ENCODE results near the gene ORM2.

ORM2 gene

DNA sequence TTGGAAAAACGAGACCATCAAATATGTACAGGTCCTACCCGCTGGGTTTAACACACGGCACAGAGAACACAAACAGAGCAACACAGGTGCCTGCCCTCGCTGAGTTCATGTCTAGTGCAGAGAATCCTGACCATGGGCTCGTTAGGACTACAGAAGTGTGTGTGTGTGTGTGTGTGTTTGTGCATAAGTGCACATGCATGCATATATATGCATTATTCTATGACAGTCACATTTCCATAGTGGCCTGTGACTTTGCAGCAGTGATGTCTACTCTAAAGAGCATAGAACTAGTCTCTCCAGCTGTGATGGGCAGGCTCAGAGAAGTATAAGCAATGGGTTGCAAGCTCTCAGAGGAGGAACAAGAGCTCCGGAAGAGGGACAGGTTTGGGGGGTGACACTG lies 27.7 kb downstream of the ORM2 start:
- DNase-seq (ENCODE audit: low read depth) = no peak
- TF ChIP-seq, protein P1, sequence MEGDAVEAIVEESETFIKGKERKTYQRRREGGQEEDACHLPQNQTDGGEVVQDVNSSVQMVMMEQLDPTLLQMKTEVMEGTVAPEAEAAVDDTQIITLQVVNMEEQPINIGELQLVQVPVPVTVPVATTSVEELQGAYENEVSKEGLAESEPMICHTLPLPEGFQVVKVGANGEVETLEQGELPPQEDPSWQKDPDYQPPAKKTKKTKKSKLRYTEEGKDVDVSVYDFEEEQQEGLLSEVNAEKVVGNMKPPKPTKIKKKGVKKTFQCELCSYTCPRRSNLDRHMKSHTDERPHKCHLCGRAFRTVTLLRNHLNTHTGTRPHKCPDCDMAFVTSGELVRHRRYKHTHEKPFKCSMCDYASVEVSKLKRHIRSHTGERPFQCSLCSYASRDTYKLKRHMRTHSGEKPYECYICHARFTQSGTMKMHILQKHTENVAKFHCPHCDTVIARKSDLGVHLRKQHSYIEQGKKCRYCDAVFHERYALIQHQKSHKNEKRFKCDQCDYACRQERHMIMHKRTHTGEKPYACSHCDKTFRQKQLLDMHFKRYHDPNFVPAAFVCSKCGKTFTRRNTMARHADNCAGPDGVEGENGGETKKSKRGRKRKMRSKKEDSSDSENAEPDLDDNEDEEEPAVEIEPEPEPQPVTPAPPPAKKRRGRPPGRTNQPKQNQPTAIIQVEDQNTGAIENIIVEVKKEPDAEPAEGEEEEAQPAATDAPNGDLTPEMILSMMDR (conservative IDR thresholded peaks at IDR 0.05; ENCODE audit: control insufficient read depth, insufficient read depth, low read depth, low read length) = no peak
- H3K4me3 ChIP-seq (ENCODE audit: control insufficient read depth, low read depth, low read length) = no peak overlapping the region

DNA sequence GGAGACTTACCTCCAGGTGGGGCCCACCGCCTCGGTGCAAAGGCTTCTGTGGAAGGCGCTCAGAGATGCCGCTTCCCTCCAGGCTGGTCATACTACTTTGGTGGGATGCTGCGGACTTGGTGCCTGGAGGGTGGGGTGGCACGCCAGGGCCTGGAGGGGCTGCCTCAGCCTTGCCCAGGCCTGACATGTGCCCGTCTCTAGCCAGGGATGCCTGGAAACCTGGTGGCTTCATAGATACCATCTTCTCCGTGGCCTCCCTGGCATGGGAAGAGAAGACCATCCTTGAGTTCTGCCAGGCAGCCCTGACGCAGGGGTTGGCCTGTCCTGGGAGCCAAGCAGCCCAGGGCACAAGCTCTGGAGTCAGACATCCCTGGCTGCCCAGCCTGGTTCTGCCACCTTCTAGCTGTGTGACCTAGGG lies 28.3 kb downstream of the ORM2 start:
- DNase-seq (ENCODE audit: low read depth) = no peak
- H3K4me3 ChIP-seq (ENCODE audit: control insufficient read depth, low read depth, low read length) = no peak overlapping the region
- TF ChIP-seq, protein P1 (conservative IDR thresholded peaks at IDR 0.05; ENCODE audit: control insufficient read depth, insufficient read depth, low read depth, low read length) = no peak

DNA sequence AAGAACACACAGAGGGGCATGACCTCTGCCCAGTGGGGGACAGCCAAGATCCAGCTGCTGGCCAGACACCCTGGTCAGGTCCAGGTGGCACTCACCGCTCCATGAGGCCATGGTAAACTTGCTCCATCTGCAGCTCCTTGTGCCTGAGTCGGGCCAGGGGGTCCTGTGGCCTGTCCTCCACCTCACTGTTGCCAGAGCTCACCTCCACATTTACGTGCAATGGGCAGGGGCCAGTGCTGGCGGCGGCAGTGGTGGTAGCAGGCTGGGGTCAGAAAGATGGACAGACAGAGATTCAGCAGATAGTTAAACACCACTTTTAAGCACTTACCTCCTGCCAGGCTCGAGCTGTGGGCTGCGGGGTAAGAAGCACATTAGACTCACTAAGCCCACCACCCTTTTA lies 30.1 kb downstream of the ORM2 start:
- DNase-seq (ENCODE audit: low read depth) = no peak
- TF ChIP-seq, protein P1 (conservative IDR thresholded peaks at IDR 0.05; ENCODE audit: control insufficient read depth, insufficient read depth, low read depth, low read length) = no peak
- no peak overlapping the region for H3K4me3 ChIP-seq (ENCODE audit: control insufficient read depth, low read depth, low read length)

DNA sequence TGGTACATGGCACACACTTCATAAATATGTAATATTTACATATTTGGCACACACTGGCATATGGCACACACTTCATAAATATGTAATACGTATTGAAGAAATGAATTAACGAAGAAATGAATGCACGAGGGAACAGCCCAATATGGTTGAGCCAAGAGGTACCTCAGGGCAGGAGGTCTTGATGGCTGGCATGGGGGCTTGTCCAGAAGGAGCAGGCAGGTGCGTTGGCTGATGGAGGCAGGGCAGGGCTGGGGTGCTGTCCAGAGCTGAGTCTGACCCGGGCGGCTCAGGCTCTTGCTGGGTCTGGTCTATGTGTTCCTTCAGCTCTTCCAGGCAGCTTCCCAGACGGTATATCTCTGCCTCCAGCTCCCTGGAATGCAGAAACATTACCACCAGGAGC lies 31.9 kb downstream of the ORM2 start:
- no peak overlapping the region for H3K4me3 ChIP-seq (ENCODE audit: control insufficient read depth, low read depth, low read length)
- TF ChIP-seq, protein P1 (conservative IDR thresholded peaks at IDR 0.05; ENCODE audit: control insufficient read depth, insufficient read depth, low read depth, low read length) = no peak
- DNase-seq (ENCODE audit: low read depth) = no peak

DNA sequence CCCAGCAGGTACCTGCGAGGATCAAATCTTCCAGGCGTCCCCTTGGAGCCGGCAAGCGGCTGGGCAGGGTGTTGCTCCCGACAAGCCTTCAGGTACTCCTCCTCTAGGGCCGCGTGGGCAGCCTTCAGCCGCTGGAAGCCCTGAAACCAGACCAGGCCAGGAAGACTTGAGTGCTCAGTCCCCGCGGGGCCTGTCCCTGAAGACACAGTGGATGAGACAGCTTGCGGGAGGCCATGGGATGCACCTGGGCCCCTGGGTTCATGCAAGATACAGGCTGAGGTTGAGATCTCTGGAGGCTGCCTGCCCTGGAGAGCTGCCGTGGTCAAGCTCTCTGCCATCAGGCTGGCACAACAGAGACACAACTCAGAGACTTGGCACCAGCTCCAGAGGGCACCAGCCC lies 32.7 kb downstream of the ORM2 start:
- H3K4me3 ChIP-seq (ENCODE audit: control insufficient read depth, low read depth, low read length) = no peak overlapping the region
- no peak for DNase-seq (ENCODE audit: low read depth)
- TF ChIP-seq, protein P1 (conservative IDR thresholded peaks at IDR 0.05; ENCODE audit: control insufficient read depth, insufficient read depth, low read depth, low read length) = no peak

DNA sequence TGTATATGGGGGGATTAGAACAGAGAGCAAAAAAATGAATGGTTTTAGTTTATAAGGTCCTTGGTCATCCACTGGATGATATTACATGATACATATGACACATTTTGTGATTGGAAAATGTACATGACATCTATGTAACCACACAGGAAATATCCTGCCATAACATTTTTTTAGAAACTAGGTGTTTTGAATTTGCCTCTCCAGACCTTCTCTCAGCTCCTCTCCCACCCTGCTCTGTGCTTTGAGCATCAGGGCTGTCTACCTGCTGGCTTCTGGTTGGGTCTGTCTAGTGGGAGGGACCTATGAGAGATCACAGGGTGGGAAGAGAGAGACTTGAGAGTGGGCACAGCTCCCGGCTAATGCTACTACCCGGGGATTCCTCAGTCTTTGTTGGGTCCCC lies 33.8 kb downstream of the ORM2 start:
- H3K4me3 ChIP-seq (ENCODE audit: control insufficient read depth, low read depth, low read length) = no peak overlapping the region
- no peak for DNase-seq (ENCODE audit: low read depth)
- TF ChIP-seq, protein P1 (conservative IDR thresholded peaks at IDR 0.05; ENCODE audit: control insufficient read depth, insufficient read depth, low read depth, low read length) = no peak
